Astrocyte (in vitro differentiated cells and primary cell): ENCODE results near the gene FAM168B. TPM values are rescaled to one million over a fixed set of nuclear protein-coding genes. Genes with fewer than 3 reads are reported as not detected.

Experiments
- DNase-seq: peaks from one replicate; pipeline ENCODE4 v3.0.0-alpha.2; 2010; ENCODE audit warnings: low read depth
- FAIRE-seq: peaks from 2 replicates; lab custom pipeline; 2011; peaks lifted over from hg19 to GRCh38; lab: Jason Lieb, UNC
- H2AFZ ChIP-seq: 2 replicates; pipeline ENCODE4 v1.6.0; 2012; ENCODE audit warnings: low read depth, low read length, inconsistent platforms
- H3K27ac ChIP-seq: 2 replicates; pipeline ENCODE4 v1.5.1; 2011; ENCODE audit warnings: low read depth, low read length, inconsistent platforms
- H3K27me3 ChIP-seq: 2 replicates; pipeline ENCODE4 v1.6.0; 2011; ENCODE audit warnings: low read length, inconsistent platforms; ENCODE audit not compliant: insufficient read depth
- H3K36me3 ChIP-seq: 2 replicates; pipeline ENCODE4 v1.5.1; 2011; ENCODE audit warnings: low read length, inconsistent platforms; ENCODE audit not compliant: insufficient read depth
- H3K4me1 ChIP-seq: 2 replicates; pipeline ENCODE4 v1.5.1; 2011; ENCODE audit warnings: low read length, inconsistent platforms; ENCODE audit not compliant: insufficient read depth
- H3K4me2 ChIP-seq: 2 replicates; pipeline ENCODE4 v1.6.0; 2012; ENCODE audit warnings: low read length, inconsistent platforms
- H3K4me3 ChIP-seq: 2 replicates; pipeline ENCODE4 v1.5.1; 2011; ENCODE audit warnings: low read depth, mild to moderate bottlenecking, low read length, inconsistent platforms; ENCODE audit not compliant: insufficient read depth
- H3K79me2 ChIP-seq: 2 replicates; pipeline ENCODE4 v1.6.0; 2012; ENCODE audit warnings: mild to moderate bottlenecking, low read length, inconsistent platforms; ENCODE audit not compliant: insufficient read depth
- H3K9ac ChIP-seq: 2 replicates; pipeline ENCODE4 v1.6.0; 2012; ENCODE audit warnings: mild to moderate bottlenecking, low read length, inconsistent platforms
- H3K9me3 ChIP-seq: 2 replicates; pipeline ENCODE4 v1.5.1; 2012; ENCODE audit warnings: low read depth, mild to moderate bottlenecking, low read length, inconsistent platforms; ENCODE audit not compliant: insufficient read depth
- H4K20me1 ChIP-seq: 2 replicates; pipeline ENCODE4 v1.6.0; 2012; ENCODE audit warnings: low read length, inconsistent platforms; ENCODE audit not compliant: insufficient read depth
- H3K27ac Mint-ChIP-seq: one replicate; pipeline ENCODE4 v1.8.0; 2021; ENCODE audit warnings: mild to moderate bottlenecking, mixed read lengths; ENCODE audit not compliant: unreplicated experiment
- H3K27me3 Mint-ChIP-seq: one replicate; pipeline ENCODE4 v1.8.0; 2021; ENCODE audit warnings: low read depth, mixed read lengths; ENCODE audit not compliant: unreplicated experiment
- H3K36me3 Mint-ChIP-seq: one replicate; pipeline ENCODE4 v1.8.0; 2021; ENCODE audit warnings: low read depth, mixed read lengths; ENCODE audit not compliant: unreplicated experiment
- H3K4me1 Mint-ChIP-seq: one replicate; pipeline ENCODE4 v1.8.0; 2021; ENCODE audit warnings: low read depth, mixed read lengths; ENCODE audit not compliant: unreplicated experiment
- H3K4me3 Mint-ChIP-seq: one replicate; pipeline ENCODE4 v1.8.0; 2021; ENCODE audit warnings: mild to moderate bottlenecking, moderate library complexity, mixed read lengths; ENCODE audit not compliant: unreplicated experiment
- H3K9me3 Mint-ChIP-seq: one replicate; pipeline ENCODE4 v1.8.0; 2021; ENCODE audit warnings: mild to moderate bottlenecking, mixed read lengths; ENCODE audit not compliant: unreplicated experiment
- CTCF ChIP-seq: IDR thresholded peaks from 2 replicates; pipeline ENCODE4 v1.5.1; 2011; ENCODE audit warnings: low read depth, mild to moderate bottlenecking, inconsistent platforms, low read length, moderate library complexity; ENCODE audit not compliant: insufficient read depth
- EZH2 ChIP-seq: IDR thresholded peaks from 2 replicates; pipeline ENCODE4 v1.6.1; 2012; ENCODE audit warnings: mild to moderate bottlenecking, low read length, inconsistent platforms; ENCODE audit not compliant: insufficient read depth
- total RNA-seq: library from RNA; stranded (reverse); gene quantifications from 2 replicates; pipeline ENCODE4 v1.2.1, GENCODE V29; 2021

Gene FAM168B
- total RNA-seq, 1 donor from 2014 or later = 117 TPM

- Mint-ChIP-seq H3K36me3 (peaks cover 9% of the 10 kb centered on the region), H3K9me3 (no peaks in the 10 kb centered on the region)
These were observed 45.2 kb downstream of the FAM168B start for GRCh38 chr2:131047920-131048560.

GRCh38 chr2:131046918-131047652 lies 46.2 kb downstream of the FAM168B start:
- H3K36me3 ChIP-seq = peaks cover 33% of the 10 kb centered on the region
- no peak for DNase-seq
- Mint-ChIP-seq H3K4me1 (no peaks in the 10 kb centered on the region), H3K27me3 (no peaks in the 10 kb centered on the region), H3K27ac (no peak overlapping the region), H3K9me3 (no peaks in the 10 kb centered on the region), H3K4me3 (no peak overlapping the region), H3K36me3 (peaks cover 7% of the 10 kb centered on the region)
- no peak for TF ChIP-seq EZH2
- TF ChIP-seq CTCF = no peak
- H3K79me2 ChIP-seq = peaks cover 18% of the 10 kb centered on the region
- H3K4me1 ChIP-seq = no peaks in the 10 kb centered on the region
- H3K4me2 ChIP-seq = no peak overlapping the region
- no peaks in the 10 kb centered on the region for H3K27me3 ChIP-seq
- peaks cover 50% of the 10 kb centered on the region for H4K20me1 ChIP-seq
- H3K27ac ChIP-seq = no peak overlapping the region
- H3K9me3 ChIP-seq = no peaks in the 10 kb centered on the region
- FAIRE-seq = no peak
- H3K9ac ChIP-seq = no peak overlapping the region
- H3K4me3 ChIP-seq = no peak overlapping the region
- H2AFZ ChIP-seq = no peak overlapping the region

More at GRCh38 chr2:131047920-131048560, 45.2 kb downstream of the FAM168B start:
- Histone ChIP-seq H4K20me1 (peaks cover 59% of the 10 kb centered on the region), H2AFZ (no peak overlapping the region), H3K4me2 (no peak overlapping the region), H3K4me3 (no peak overlapping the region), H3K79me2 (peaks cover 26% of the 10 kb centered on the region), H3K4me1 (no peaks in the 10 kb centered on the region), H3K27ac (no peak overlapping the region), H3K9me3 (no peaks in the 10 kb centered on the region), H3K9ac (no peak overlapping the region), H3K36me3 (peaks cover 35% of the 10 kb centered on the region), H3K27me3 (no peaks in the 10 kb centered on the region)
- Mint-ChIP-seq H3K4me1 (no peaks in the 10 kb centered on the region), H3K27ac (no peak overlapping the region), H3K4me3 (peak overlapping the region; percentile 45), H3K27me3 (no peaks in the 10 kb centered on the region)
- no peak for DNase-seq
- FAIRE-seq = no peak
- TF ChIP-seq EZH2 (no peak), CTCF (no peak)
